Progenitor cell of endocrine pancreas (in vitro differentiated cells): ENCODE data around the gene AK1. TPM values are rescaled to one million over a fixed set of nuclear protein-coding genes. Genes with fewer than 3 reads are reported as not detected.
"Not testable (repeated sequence)": the region's sequence is repeated elsewhere in the genome, so short reads cannot be mapped to it uniquely, and the experiment has no call there.

Experiments used
- DNase-seq: peaks from one replicate; pipeline ENCODE4 v3.0.0; 2021; ENCODE audit warnings: low spot score; ENCODE audit not compliant: unreplicated experiment
- H3K27ac Mint-ChIP-seq: 2 replicates; pipeline ENCODE4 v1.8.0; 2021; ENCODE audit warnings: mild to moderate bottlenecking, moderate library complexity, mixed read lengths
- H3K27me3 Mint-ChIP-seq: 2 replicates; pipeline ENCODE4 v1.8.0; 2021; ENCODE audit warnings: mixed read lengths
- H3K36me3 Mint-ChIP-seq: 2 replicates; pipeline ENCODE4 v1.8.0; 2022; ENCODE audit warnings: mixed read lengths; ENCODE audit not compliant: insufficient read depth
- H3K4me1 Mint-ChIP-seq: 2 replicates; pipeline ENCODE4 v1.8.0; 2021; ENCODE audit warnings: low read depth, mixed read lengths
- H3K4me3 Mint-ChIP-seq: 2 replicates; pipeline ENCODE4 v1.8.0; 2021; ENCODE audit warnings: low read depth, mild to moderate bottlenecking, moderate library complexity, mixed read lengths
- H3K9me3 Mint-ChIP-seq: 2 replicates; pipeline ENCODE4 v1.8.0; 2021; ENCODE audit warnings: low read depth, mixed read lengths
- total RNA-seq: library from RNA; stranded (reverse); gene quantifications from 2 replicates; pipeline ENCODE4 v1.2.1, GENCODE V29; 2021
- TF ChIP-seq, protein P1 (sequence below): fragments of 200-600 bp; sonication (generic); IDR thresholded peaks from one replicate; pipeline ENCODE4 v1.5.0; 2021; ENCODE audit warnings: antibody characterized with exemption, mild to moderate bottlenecking; ENCODE audit not compliant: unreplicated experiment

Gene AK1
- total RNA-seq, 1 donor from 2014 or later = 46.2 TPM

DNA sequence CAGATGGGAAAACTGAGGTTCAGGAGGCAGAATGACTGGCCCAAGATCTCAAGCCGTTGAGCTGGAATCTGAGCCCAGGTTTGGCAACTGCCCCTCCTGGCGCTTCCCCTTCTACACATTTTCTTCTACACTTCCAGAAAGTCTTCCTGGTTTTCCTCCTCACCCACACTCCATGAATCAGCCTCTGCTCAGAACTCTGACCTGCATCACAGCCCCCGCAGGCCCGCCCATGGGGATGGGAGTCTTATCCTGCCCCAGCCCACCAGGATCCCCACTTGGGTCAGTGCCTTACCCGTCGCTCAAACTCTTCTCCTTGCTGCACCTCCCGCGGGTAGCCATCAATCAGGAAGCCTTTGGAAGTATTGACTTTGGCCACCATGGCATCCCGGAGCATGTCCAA lies 5.9 kb downstream of the AK1 start:
- no peak for DNase-seq
- Mint-ChIP-seq H3K27me3 (no peaks in the 10 kb centered on the region), H3K4me1 (peaks cover 2% of the 10 kb centered on the region), H3K4me3 (no peak overlapping the region), H3K36me3 (peaks cover 4% of the 10 kb centered on the region), H3K9me3 (no peaks in the 10 kb centered on the region), H3K27ac (no peak overlapping the region)
- TF ChIP-seq, protein P1, sequence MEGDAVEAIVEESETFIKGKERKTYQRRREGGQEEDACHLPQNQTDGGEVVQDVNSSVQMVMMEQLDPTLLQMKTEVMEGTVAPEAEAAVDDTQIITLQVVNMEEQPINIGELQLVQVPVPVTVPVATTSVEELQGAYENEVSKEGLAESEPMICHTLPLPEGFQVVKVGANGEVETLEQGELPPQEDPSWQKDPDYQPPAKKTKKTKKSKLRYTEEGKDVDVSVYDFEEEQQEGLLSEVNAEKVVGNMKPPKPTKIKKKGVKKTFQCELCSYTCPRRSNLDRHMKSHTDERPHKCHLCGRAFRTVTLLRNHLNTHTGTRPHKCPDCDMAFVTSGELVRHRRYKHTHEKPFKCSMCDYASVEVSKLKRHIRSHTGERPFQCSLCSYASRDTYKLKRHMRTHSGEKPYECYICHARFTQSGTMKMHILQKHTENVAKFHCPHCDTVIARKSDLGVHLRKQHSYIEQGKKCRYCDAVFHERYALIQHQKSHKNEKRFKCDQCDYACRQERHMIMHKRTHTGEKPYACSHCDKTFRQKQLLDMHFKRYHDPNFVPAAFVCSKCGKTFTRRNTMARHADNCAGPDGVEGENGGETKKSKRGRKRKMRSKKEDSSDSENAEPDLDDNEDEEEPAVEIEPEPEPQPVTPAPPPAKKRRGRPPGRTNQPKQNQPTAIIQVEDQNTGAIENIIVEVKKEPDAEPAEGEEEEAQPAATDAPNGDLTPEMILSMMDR = no peak

DNA sequence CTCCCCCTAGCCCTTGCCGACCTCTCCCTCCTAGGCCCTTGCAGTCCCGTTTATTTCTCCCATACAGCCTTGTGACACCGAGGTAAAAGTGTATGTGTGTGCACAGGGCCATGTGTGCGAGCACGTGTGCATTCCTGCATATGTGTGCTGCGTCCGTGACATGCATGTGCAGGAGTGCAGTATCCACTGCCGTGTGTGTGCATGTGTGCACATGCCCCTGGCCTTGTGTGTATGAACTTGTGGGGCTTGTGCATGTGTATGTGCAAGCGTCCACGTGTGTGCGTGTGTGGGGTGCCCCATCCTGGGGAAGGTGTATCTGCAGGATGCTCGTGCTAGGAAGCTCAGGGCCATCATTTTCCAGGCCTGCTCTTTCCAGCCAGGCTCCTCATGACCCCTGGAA lies 6.6 kb downstream of the AK1 start:
- peaks cover 4% of the 10 kb centered on the region for H3K36me3 Mint-ChIP-seq
- H3K9me3 Mint-ChIP-seq = no peaks in the 10 kb centered on the region
- TF ChIP-seq, protein P1 = no peak
- DNase-seq = no peak
- H3K27ac Mint-ChIP-seq = no peak overlapping the region
- H3K4me1 Mint-ChIP-seq = peaks cover 2% of the 10 kb centered on the region
- H3K27me3 Mint-ChIP-seq = no peaks in the 10 kb centered on the region
- no peak overlapping the region for H3K4me3 Mint-ChIP-seq

DNA sequence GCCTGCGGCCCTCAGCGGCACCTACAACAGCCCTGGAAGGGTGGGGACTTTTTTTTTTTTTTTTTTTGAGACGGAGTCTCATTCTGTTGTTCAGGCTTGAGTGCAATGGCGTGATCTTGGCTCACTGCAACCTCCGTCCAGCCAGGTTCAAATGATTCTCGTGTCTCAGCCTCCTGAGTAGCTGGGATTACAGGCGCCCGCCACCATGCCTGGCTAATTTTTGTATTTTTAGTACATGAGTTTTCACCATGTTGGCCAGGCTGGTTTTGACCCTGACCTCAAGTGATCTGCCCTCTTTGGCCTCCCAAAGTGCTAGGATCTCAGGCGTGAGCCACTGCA lies 7.4 kb downstream of the AK1 start:
- not testable (repeated sequence) for H3K36me3 Mint-ChIP-seq, H3K27ac Mint-ChIP-seq, DNase-seq, H3K4me1 Mint-ChIP-seq, H3K9me3 Mint-ChIP-seq, H3K4me3 Mint-ChIP-seq, H3K27me3 Mint-ChIP-seq
- TF ChIP-seq, protein P1 = peak; percentile 12

DNA sequence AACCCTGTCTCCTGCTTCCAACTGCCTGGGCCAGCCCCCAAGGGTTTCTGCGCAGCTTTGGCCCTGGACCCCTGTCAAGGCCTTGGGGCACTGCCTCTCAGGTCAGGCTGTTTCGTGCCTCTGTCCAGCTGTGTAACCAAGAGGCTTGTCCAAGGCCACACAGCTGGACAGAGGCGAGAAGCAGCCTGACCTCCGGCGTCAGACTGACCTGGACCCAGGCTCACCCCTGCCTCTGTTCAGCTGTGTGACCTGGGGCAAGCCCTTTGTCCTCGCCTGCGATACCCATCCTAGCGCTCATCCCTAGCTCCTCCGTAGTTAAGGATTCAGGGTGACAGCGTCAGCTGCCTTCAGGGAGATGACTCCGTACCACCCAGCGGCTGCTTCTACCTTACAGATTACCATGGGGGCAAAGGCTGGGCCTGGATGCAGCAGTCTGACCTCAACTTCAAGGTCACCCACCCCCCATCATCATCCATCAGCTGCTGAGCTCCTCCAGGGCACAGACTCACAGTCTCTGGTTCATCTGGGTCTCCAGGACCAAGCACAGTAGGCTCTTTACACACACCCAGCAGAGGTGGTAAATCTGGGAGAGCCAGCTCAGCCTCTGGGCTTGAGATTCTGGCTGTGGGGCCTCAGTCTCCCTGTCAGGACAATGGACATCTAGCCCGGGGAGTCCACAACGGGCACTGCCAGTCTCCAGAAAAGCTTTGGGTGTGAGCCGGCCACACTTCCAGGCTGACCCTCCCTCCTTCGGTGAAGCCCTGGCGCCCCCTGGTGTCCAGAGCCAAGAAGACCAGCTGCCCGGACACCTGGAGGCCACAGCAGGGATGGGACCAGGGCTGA lies 7.9 kb downstream of the AK1 start:
- H3K4me3 Mint-ChIP-seq = no peak overlapping the region
- TF ChIP-seq, protein P1 = peak; percentile 92
- no peaks in the 10 kb centered on the region for H3K9me3 Mint-ChIP-seq
- H3K4me1 Mint-ChIP-seq = peaks cover 5% of the 10 kb centered on the region
- peaks cover 4% of the 10 kb centered on the region for H3K36me3 Mint-ChIP-seq
- H3K27me3 Mint-ChIP-seq = no peaks in the 10 kb centered on the region
- H3K27ac Mint-ChIP-seq = no peak overlapping the region
- DNase-seq = peak; percentile 91

DNA sequence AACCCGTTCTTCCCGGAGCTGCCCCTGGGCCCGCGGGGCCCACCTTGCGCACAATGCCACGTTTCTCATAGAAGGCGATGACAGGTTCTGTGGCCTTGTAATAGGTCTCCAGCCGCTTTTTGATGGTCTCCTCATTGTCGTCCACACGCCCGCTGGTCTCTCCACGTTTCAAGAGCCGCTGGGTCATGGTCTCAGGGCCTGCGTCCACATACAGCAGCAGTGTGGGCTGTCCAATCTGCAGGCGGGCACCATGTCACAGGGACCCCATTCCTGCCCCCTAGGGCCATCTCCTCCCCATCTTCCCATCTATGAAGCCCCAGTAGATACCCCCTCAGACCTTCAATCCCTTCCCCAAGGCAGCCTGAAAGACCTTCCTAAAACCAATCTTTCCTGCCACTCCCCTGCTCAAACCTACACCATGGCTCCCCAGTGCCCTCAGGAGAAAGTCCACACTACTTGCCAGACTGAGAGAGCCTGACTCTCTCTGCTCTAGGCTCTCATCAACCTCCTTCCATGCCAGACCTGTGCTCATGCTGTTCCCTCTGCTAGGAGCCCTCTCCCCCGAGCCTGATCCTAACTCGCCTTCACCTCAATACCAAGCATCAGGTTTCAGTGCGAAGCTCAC lies 9.1 kb downstream of the AK1 start:
- TF ChIP-seq, protein P1 = no peak
- Mint-ChIP-seq H3K9me3 (no peaks in the 10 kb centered on the region), H3K4me1 (peaks cover 5% of the 10 kb centered on the region), H3K27ac (no peak overlapping the region), H3K27me3 (no peaks in the 10 kb centered on the region), H3K36me3 (peaks cover 4% of the 10 kb centered on the region), H3K4me3 (no peak overlapping the region)
- DNase-seq = no peak
